GM18526 (cell line): ENCODE data around the gene SMIM35.

Source experiments
- POLR2A ChIP-seq: IDR thresholded peaks from 3 replicates; pipeline ENCODE4 v1.6.1; 2011; ENCODE audit not compliant: insufficient read length; ENCODE audit errors: extremely low read depth

Gene SMIM35

GRCh38 chr11:118010738-118011461 is 75.9 kb downstream of the SMIM35 start:
- no peak for TF ChIP-seq POLR2A

GRCh38 chr11:118009864-118010737 is 76.7 kb downstream of the SMIM35 start:
- no peak for TF ChIP-seq POLR2A

GRCh38 chr11:118008271-118008911 is 78.4 kb downstream of the SMIM35 start:
- TF ChIP-seq POLR2A: no peak

DNA sequence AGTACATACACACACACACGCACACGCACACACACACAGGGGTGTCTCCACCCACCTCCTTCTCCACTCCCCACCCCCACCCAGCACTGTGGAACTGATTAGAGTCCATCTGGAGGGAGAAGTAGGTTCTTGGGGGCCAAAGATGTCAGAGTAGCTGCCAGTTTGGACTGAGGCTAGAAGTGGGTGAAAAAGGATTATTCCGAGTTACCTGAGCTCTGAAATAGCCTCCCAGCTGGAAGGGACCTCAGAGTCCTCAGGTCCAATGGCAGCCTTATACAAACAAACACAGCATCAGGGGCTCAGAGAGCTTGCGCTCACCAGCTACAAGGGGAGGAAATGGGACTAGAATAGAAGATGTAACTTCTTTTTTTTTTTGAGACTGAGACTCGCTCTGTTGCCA is 79.7 kb downstream of the SMIM35 start:
- TF ChIP-seq POLR2A: no peak

DNA sequence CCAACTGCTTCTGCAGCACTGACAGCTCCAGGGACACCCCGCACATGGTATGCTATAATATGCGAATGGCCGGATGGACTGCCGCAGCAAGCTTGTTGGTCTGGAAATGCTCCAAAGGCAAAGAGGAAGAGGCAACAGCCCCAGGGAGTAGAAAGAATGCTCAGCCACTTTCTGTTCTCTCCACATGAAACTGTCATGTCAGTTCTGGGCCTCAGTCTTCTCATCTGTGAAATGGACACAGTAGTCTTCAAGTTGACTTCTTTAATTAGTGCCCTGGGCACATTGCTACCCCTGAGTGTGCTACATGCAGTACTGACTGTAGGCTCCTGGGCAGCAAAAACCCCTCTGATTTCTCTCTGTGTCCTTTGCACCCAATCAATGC is 80.6 kb downstream of the SMIM35 start:
- TF ChIP-seq POLR2A: no peak

DNA sequence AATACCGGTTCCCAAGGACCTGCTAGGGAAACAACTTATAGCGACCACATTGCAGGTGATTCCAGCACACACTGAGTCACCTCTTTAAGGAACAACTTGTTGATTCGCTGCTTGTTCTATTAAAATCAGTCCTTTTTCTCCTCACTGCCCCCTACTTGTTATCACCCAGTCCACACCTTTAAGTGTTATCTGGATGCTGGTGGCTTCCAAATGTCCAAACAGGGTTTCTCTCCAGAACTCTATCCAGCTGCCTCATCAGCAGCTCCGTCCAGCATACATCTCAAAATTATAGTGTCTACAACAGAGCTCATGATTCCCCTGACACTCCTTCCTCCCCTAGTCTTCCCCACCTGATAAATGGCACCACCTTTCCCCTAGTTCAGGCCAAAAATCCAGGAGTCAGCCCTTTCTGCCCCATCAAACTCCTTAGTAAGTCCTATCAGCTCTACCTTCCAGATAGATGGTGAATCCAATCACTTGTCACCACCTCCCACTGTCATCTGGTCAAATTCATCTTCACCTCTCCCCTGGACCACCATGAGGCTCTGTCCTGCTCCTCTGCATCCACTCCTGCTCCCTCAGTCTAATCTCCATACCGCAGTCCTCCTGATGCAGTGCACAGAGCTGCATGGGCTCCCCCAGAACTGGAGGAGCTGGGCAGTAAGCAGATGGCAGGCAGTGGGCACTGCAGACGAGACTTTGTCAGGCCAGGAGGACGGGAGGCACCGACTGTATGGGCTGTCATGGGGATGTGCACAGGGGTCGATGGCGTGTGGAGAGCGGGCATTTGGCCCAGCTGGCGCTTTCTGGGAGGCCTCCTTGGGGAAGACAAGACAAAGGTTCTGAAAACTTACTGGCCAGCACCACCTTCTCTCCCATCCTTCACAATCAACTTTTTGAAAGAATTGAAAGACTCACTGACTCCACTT is 81.3 kb downstream of the SMIM35 start:
- TF ChIP-seq POLR2A: no peak

- TF ChIP-seq POLR2A: no peak
Measured at GRCh38 chr11:118004543-118005223, 82.1 kb downstream of the SMIM35 start.

DNA sequence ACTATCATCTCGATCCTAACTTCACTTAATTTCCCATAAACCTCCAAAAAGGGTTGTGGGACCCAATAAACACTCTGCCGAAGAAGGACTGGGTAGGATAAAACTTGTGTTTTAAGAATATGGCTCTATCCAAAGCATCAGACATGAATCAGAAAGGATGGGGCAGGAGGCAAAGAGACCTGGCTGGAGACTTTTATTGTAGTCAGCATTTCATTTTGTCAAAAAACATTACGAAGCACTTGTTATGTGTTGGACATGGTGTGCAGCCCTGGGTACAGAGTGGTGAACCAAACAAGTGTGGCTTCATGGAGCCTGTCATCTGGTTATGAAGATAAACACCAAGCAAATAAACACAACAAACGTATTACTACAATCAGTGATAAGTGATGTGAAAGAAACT is 83.3 kb downstream of the SMIM35 start:
- TF ChIP-seq POLR2A: no peak

DNA sequence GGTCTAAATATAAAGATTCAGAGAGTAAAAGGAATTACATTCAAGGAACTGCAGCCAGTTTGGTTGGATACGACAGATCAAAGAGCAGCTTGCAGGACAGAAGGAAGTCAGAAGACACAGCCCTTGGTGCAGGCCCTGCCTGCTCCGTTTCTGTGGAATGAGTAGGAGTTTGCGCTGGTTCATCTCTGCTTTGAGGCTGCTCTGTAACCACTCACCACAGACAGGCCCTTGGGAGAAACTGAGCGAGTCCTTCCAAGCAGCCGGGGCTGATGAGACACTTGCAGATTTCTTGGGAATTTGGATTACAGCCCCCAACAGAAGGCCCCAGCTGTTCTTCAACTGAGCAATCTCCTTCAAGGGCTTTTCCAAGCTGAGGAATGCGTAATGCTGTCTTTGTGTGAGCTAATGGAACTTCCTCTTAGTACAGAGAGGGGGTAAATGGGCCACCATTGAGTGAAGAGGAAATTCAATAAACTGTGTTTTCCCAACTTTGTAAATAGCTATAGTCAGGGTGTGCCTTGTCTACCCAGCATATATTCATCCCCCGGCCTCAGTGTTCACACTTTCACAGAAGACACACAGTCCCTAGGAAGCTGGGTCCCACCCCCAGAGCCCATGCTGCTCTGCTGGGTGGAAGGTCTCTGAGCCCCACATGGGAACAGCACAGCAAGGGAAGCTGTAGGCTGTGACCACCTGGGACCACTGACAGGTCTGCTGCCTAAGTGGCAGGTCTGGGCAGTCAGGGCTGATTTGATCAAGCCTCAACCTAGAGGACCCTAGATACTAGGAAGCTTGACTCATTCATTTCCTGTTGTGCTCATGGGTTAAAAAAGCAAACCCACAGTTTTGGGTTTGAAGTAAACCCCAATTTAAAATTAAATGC is 84.0 kb downstream of the SMIM35 start:
- no peak for TF ChIP-seq POLR2A

DNA sequence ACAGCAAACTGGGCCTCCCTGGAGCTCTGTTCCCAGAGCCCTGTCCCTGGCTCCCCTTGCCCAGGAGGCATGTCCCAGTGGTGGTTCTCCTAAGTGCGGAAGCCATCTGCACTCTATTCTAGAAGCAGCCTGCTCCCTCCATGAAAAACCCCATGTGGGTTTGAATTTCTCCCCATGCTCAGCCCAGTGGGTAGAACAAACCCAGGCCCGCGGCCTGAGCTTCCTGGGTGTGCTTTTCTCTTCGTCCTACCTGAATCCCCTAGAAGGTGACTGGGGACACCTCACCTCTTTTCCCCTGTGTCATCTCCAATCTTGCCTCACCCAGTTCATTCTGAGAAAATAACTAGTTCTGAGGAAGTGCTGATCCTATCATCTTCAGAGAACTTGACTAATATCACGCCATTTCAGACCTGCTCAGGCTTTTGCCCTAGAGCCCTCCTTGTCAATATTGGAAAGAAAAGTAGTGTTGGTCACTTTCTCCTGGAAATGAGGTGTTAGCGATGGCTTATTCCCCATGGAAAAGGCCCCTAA is 84.7 kb downstream of the SMIM35 start:
- TF ChIP-seq POLR2A: no peak

- no peak for TF ChIP-seq POLR2A
Measured at GRCh38 chr11:118001494-118001971, 85.2 kb downstream of the SMIM35 start.

GRCh38 chr11:118000850-118001228 is 85.9 kb downstream of the SMIM35 start:
- TF ChIP-seq POLR2A: no peak
